Hepatocyte (in vitro differentiated cells): Measurements from ENCODE around the gene ACOXL. TPM values are rescaled to one million over a fixed set of nuclear protein-coding genes. Genes with fewer than 3 reads are reported as not detected.

Experiments
- DNase-seq: peaks from one replicate; pipeline ENCODE4 v3.0.0-alpha.2; 2016; ENCODE audit warnings: low spot score
- H2AFZ ChIP-seq: fragments of 200-600 bp; sonication (generic); 2 replicates; pipeline ENCODE4 v1.6.0; 2016; ENCODE audit warnings: antibody characterized with exemption, mild to moderate bottlenecking
- H3K27ac ChIP-seq: fragments of 200-600 bp; sonication (generic); 2 replicates; pipeline ENCODE4 v1.5.1; 2016; ENCODE audit warnings: mild to moderate bottlenecking
- H3K27me3 ChIP-seq: fragments of 200-600 bp; sonication (generic); 2 replicates; pipeline ENCODE4 v1.6.1; 2016
- H3K36me3 ChIP-seq: fragments of 200-600 bp; sonication (generic); replicated peaks from 2 replicates; pipeline ENCODE4 v1.5.1; 2016; ENCODE audit warnings: low read depth; ENCODE audit not compliant: insufficient read depth
- H3K4me1 ChIP-seq: fragments of 200-600 bp; sonication (generic); 2 replicates; pipeline ENCODE4 v1.5.1; 2016; ENCODE audit warnings: mild to moderate bottlenecking, moderate library complexity; ENCODE audit not compliant: insufficient read depth
- H3K4me2 ChIP-seq: fragments of 200-600 bp; sonication (generic); 2 replicates; pipeline ENCODE4 v1.6.0; 2016
- H3K4me3 ChIP-seq: fragments of 200-600 bp; sonication (generic); 2 replicates; pipeline ENCODE4 v1.5.1; 2016; ENCODE audit warnings: mild to moderate bottlenecking
- H3K79me2 ChIP-seq: fragments of 200-600 bp; sonication (generic); 2 replicates; pipeline ENCODE4 v1.6.0; 2017; ENCODE audit warnings: mild to moderate bottlenecking
- H3K9me2 ChIP-seq: fragments of 200-600 bp; sonication (generic); replicated peaks from 2 replicates; pipeline ENCODE4 v1.6.0; 2017; ENCODE audit warnings: mild to moderate bottlenecking; ENCODE audit not compliant: insufficient read depth
- H3K9me3 ChIP-seq: fragments of 200-600 bp; sonication (generic); 2 replicates; pipeline ENCODE4 v1.5.1; 2016; ENCODE audit warnings: low read depth, mild to moderate bottlenecking
- H4K20me1 ChIP-seq: fragments of 200-600 bp; sonication (generic); 2 replicates; pipeline ENCODE4 v1.6.0; 2016; ENCODE audit warnings: mild to moderate bottlenecking; ENCODE audit not compliant: insufficient read depth, poor library complexity, severe bottlenecking
- CTCF ChIP-seq: fragments of 200-600 bp; sonication (generic); IDR thresholded peaks from 2 replicates; pipeline ENCODE4 v1.5.1; 2016; ENCODE audit warnings: antibody characterized with exemption, mild to moderate bottlenecking; ENCODE audit not compliant: poor library complexity
- EZH2 ChIP-seq: fragments of 200-600 bp; sonication (generic); IDR thresholded peaks from 2 replicates; pipeline ENCODE4 v1.6.1; 2016; ENCODE audit warnings: antibody characterized with exemption, mild to moderate bottlenecking, borderline replicate concordance
- EZH2phosphoT487 ChIP-seq: fragments of 200-600 bp; sonication (generic); IDR thresholded peaks from one replicate; pipeline ENCODE4 v1.6.1; 2018; ENCODE audit warnings: antibody characterized with exemption, mild to moderate bottlenecking, low read depth, moderate library complexity; ENCODE audit not compliant: unreplicated experiment, severe bottlenecking
- WGBS: methylation state at CpG from one replicate; pipeline ENCODE4 v1.1.6; 2016; ENCODE audit warnings: low lambda C conversion rate; ENCODE audit errors: missing lambda C conversion rate; 5-methylcytosine and 5-hydroxymethylcytosine counted together
- polyA plus RNA-seq: library from polyadenylated mRNA; unstranded; fragments of >200 nt; fragmentation: Nextera tagmentation; extraction: Ambion mirVana; gene quantifications from 2 replicates; pipeline ENCODE4 v1.2.1, GENCODE V29; 2016
- total RNA-seq: library from RNA; depleted of rRNA; stranded (reverse); fragments of >200 nt; gene quantifications from 2 replicates; pipeline ENCODE4 v1.2.3, GENCODE V29; 2014

ACOXL gene
- total and polyA plus RNA-seq, 2 experiments from 2014 or later: 0.23 to 1.1 TPM

GRCh38 chr2:111166115-111166514 is 433.7 kb downstream of the ACOXL start:
- no peak overlapping the region for H3K4me2 ChIP-seq
- H3K9me3 ChIP-seq: no peaks in the 10 kb centered on the region
- H3K27ac ChIP-seq: no peak overlapping the region
- H4K20me1 ChIP-seq: peaks cover 15% of the 10 kb centered on the region
- peaks cover 20% of the 10 kb centered on the region for H3K4me1 ChIP-seq
- H3K36me3 ChIP-seq: no peaks in the 10 kb centered on the region
- 88% methylated on average over 5 of the region's 5 CpGs for WGBS
- no peak overlapping the region for H2AFZ ChIP-seq
- H3K27me3 ChIP-seq: no peaks in the 10 kb centered on the region
- no peaks in the 10 kb centered on the region for H3K9me2 ChIP-seq
- peaks cover 17% of the 10 kb centered on the region for H3K79me2 ChIP-seq
- DNase-seq: no peak
- H3K4me3 ChIP-seq: no peak overlapping the region
- TF ChIP-seq EZH2 (no peak), CTCF (no peak), EZH2phosphoT487 (no peak)

GRCh38 chr2:111167076-111167862 is 434.9 kb downstream of the ACOXL start:
- no peak overlapping the region for H3K4me2 ChIP-seq
- no peak overlapping the region for H2AFZ ChIP-seq
- H3K9me3 ChIP-seq: no peaks in the 10 kb centered on the region
- no peaks in the 10 kb centered on the region for H3K9me2 ChIP-seq
- H3K36me3 ChIP-seq: no peaks in the 10 kb centered on the region
- peaks cover 5% of the 10 kb centered on the region for H3K79me2 ChIP-seq
- DNase-seq: no peak
- H3K27me3 ChIP-seq: no peaks in the 10 kb centered on the region
- 87% methylated on average over 9 of the region's 9 CpGs for WGBS
- no peak overlapping the region for H3K27ac ChIP-seq
- no peak overlapping the region for H3K4me3 ChIP-seq
- peaks cover 10% of the 10 kb centered on the region for H3K4me1 ChIP-seq
- TF ChIP-seq EZH2phosphoT487 (no peak), EZH2 (no peak), CTCF (no peak)
- H4K20me1 ChIP-seq: peaks cover 4% of the 10 kb centered on the region

GRCh38 chr2:111167863-111168162 is 435.4 kb downstream of the ACOXL start:
- Histone ChIP-seq H4K20me1 (no peaks in the 10 kb centered on the region), H2AFZ (no peak overlapping the region), H3K4me1 (peaks cover 5% of the 10 kb centered on the region), H3K27ac (no peak overlapping the region), H3K36me3 (no peaks in the 10 kb centered on the region), H3K79me2 (peaks cover 2% of the 10 kb centered on the region), H3K9me3 (no peaks in the 10 kb centered on the region), H3K4me2 (no peak overlapping the region), H3K9me2 (no peaks in the 10 kb centered on the region), H3K27me3 (no peaks in the 10 kb centered on the region), H3K4me3 (no peak overlapping the region)
- DNase-seq: no peak
- WGBS: 93% methylated on average over 4 of the region's 4 CpGs
- TF ChIP-seq EZH2: no peak
- TF ChIP-seq EZH2phosphoT487: no peak
- no peak for TF ChIP-seq CTCF

Other genes starting within 250 kb of the ACOXL start
- 51.8 and 54.8 TPM in 2 replicates for gene RGPD6, start 155.4 kb upstream of the ACOXL start, total RNA-seq
- gene RGPD6, start 155.4 kb upstream of the ACOXL start, polyA plus RNA-seq: 16.5 and 23.7 TPM in 2 replicates
- 9.4 and 12.4 TPM in 2 replicates for gene BUB1, start 54.5 kb upstream of the ACOXL start, total RNA-seq
- gene BUB1, start 54.5 kb upstream of the ACOXL start, polyA plus RNA-seq: 5.8 and 6.9 TPM in 2 replicates